Transverse colon (tissue), 4 donors: Measurements from ENCODE around the gene PLA2G4B. TPM values are rescaled to one million over a fixed set of nuclear protein-coding genes. Genes with fewer than 3 reads are reported as not detected.
A peak's percentile ranks its signal among the peaks of the same experiment; 100 is the strongest.

Source experiments
- DNase-seq: peaks from one replicate; pipeline ENCODE4 v3.0.0-alpha.2; 2019
- H3K27ac ChIP-seq, 4 donors: fragments of 200-600 bp; sonication (generic); 2 replicates each; pipeline ENCODE4 v1.5.1; 2016 to 2018; ENCODE audit warnings: inconsistent platforms in 4 of 4
- H3K27me3 ChIP-seq: fragments of 200-600 bp; sonication (generic); 2 replicates; pipeline ENCODE4 v1.5.1; 2017; ENCODE audit warnings: inconsistent platforms
- H3K36me3 ChIP-seq, 4 donors: fragments of 200-600 bp; sonication (generic); 2 replicates each; pipeline ENCODE4 v1.5.1; 2017 to 2019; ENCODE audit warnings: inconsistent platforms in 4 of 4
- H3K4me1 ChIP-seq, 4 donors: fragments of 200-600 bp; sonication (generic); 2 replicates each; pipeline ENCODE4 v1.5.1; 2017 to 2020; ENCODE audit warnings: inconsistent platforms in 4 of 4
- H3K4me3 ChIP-seq, 4 donors: fragments of 200-600 bp; sonication (generic); 1 replicate in 1 of 4; 2 replicates in 3 of 4; pipeline versions ENCODE4 v1.5.1 to v1.6.1; 2017 to 2019; ENCODE audit warnings: inconsistent platforms in 4 of 4
- H3K9me3 ChIP-seq, 2 donors: fragments of 200-600 bp; sonication (generic); 2 replicates each; pipeline ENCODE4 v1.5.1; 2017 to 2019; ENCODE audit warnings: inconsistent platforms in 2 of 2
- EP300 ChIP-seq: sonication (generic); formaldehyde crosslinking; IDR thresholded peaks from one replicate; pipeline ENCODE4 v1.6.1; 2017; ENCODE audit warnings: antibody characterized with exemption, low read depth
- POLR2A ChIP-seq: fragments of 450-650 bp; IDR thresholded peaks from one replicate; pipeline ENCODE4 v1.6.1; 2016; ENCODE audit warnings: antibody characterized with exemption, mild to moderate bottlenecking, moderate library complexity
- POLR2AphosphoS5 ChIP-seq, 3 donors: sonication (generic); formaldehyde crosslinking; IDR thresholded peaks; one replicate each; pipeline ENCODE4 v1.6.1; 2016; ENCODE audit warnings: antibody characterized with exemption in 3 of 3
- WGBS, 2 donors: methylation state at CpG; one replicate each; pipeline ENCODE4 v1.1.5; 2018; ENCODE audit warnings: low coverage in 1 of 2; 5-methylcytosine and 5-hydroxymethylcytosine counted together
- in situ Hi-C, 4 donors: fragments of 200-750 bp; cut with MboI; loops; one replicate each; pipeline versions ENCODE4 v1.15.0 to v1.15.1; 2017; ENCODE audit warnings: low sequenced_read_pairs in 3 of 4, low pct_ligation_motif_present in 1 of 4, low pct_unique_long_range_greater_than_20kb in 1 of 4
- intact Hi-C: fragments of 100-400 bp; cut with DNase I; formaldehyde crosslinking; loops from one replicate; pipeline ENCODE4 v1.15.1; 2023; ENCODE audit warnings: low total_unique reads
- total RNA-seq, 4 donors: library from RNA; depleted of rRNA; stranded (reverse); fragments of >200 nt; gene quantifications; one replicate each; pipeline ENCODE4 v1.1.0, GENCODE V29; 2016
- TF ChIP-seq, protein P1 (sequence below), 5 experiments: fragments of 200-600 bp in 3 of 5; fragments of 450-650 bp in 2 of 5; sonication (generic) in 3 of 5; IDR thresholded peaks; 1 replicate in 2 of 5; 2 replicates in 3 of 5; pipeline ENCODE4 v1.5.1; 2016 to 2017; ENCODE audit warnings: antibody characterized with exemption in 5 of 5, inconsistent platforms in 3 of 5, mild to moderate bottlenecking in 2 of 5, moderate library complexity in 1 of 5

The PLA2G4B gene
- total RNA-seq, 4 donors from 2014 or later: 1.6 to 5.2 (median 3.5) TPM; not detected in 1

DNA sequence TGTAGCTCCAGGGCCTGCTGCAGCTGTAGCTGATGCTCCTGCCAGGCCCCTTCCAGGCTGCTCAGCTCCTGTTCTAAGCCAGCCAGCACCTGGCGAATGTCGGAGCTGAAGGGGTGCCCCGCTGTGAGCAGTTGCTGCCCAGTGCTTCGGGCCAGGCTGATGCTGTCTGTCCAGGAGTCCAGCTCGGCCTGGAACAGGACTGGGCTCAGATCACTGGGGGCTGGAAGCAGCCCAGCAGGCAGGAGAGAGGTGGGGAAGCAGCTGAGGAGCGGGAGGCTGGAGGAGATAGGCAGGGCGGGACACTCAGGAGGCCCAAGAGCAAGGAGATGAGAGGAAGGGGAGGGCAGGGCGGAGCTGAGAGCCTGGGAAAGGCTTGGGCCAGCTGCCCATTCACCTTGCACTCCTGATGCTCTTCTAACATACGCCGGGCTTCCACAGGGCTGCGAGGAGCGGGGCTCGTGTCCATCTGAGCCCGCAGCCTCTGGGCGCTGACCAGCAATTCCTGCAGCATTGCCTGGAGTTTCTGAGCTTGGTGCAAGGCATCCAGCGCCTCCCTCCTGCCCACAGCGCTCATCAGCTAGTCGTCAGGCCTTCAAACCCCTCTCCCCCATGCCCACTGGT lies 23.2 kb downstream of the PLA2G4B start:
- 90% methylated on average over 15 of the region's 18 CpGs; no CpG with 5 or more reads in 1 of the 2 donors for WGBS, 2 donors
- TF ChIP-seq EP300: no peak
- TF ChIP-seq POLR2AphosphoS5 (IDR thresholded peaks at IDR 0.05): no peak
- TF ChIP-seq POLR2A: no peak
- TF ChIP-seq, protein P1, sequence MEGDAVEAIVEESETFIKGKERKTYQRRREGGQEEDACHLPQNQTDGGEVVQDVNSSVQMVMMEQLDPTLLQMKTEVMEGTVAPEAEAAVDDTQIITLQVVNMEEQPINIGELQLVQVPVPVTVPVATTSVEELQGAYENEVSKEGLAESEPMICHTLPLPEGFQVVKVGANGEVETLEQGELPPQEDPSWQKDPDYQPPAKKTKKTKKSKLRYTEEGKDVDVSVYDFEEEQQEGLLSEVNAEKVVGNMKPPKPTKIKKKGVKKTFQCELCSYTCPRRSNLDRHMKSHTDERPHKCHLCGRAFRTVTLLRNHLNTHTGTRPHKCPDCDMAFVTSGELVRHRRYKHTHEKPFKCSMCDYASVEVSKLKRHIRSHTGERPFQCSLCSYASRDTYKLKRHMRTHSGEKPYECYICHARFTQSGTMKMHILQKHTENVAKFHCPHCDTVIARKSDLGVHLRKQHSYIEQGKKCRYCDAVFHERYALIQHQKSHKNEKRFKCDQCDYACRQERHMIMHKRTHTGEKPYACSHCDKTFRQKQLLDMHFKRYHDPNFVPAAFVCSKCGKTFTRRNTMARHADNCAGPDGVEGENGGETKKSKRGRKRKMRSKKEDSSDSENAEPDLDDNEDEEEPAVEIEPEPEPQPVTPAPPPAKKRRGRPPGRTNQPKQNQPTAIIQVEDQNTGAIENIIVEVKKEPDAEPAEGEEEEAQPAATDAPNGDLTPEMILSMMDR (IDR thresholded peaks at IDR 0.05): no peak
- Histone ChIP-seq H3K27ac (no peak overlapping the region), H3K4me1 (peaks cover 0 to 4% (median 0%) of the 10 kb centered on the region in 4 donors), H3K9me3 (no peaks in the 10 kb centered on the region), H3K36me3 (no peaks in the 10 kb centered on the region), H3K27me3 (no peaks in the 10 kb centered on the region), H3K4me3 (no peak overlapping the region)
- intact Hi-C loops: no loop called here
- DNase-seq: no peak
- in situ Hi-C loops: no loop called here

DNA sequence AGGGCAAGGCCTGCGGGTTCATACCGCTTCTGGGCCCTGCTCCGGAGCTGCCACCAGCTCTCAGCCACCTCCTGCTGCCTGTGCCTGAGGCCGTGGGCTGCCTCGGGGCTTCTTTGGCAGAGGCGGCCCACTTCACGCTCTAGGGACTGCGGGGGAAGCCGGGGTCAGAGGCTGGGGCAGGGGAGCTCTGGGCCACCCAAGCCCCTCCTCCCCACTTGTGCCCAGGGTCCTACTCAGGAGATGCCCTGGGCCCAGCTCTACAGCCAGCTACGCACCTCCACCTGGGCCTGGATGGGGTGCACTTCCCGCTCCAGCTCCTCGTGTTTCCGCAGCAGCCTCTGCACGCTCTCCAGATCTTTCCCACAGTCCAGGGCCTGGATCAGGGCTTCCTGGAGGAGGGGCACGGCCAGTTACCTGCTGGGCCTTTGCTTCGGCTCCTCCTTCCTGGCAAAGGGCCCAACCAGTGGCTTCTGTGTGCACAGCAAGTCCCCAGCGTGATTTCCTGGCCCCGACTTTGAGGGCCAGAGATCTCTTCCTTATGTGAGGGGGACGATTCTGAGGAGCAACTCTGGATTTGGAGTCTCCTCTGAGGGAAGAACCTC lies 24.0 kb downstream of the PLA2G4B start:
- in situ Hi-C loops (no loop called here), intact Hi-C loops (no loop called here)
- Histone ChIP-seq H3K27ac (no peak overlapping the region), H3K27me3 (no peaks in the 10 kb centered on the region), H3K4me3 (no peak overlapping the region), H3K4me1 (peaks cover 0 to 4% (median 0%) of the 10 kb centered on the region in 4 donors), H3K36me3 (no peaks in the 10 kb centered on the region), H3K9me3 (no peaks in the 10 kb centered on the region)
- 68% methylated on average over 19 of the region's 19 CpGs; no CpG with 5 or more reads in 1 of the 2 donors for WGBS, 2 donors
- TF ChIP-seq, protein P1 (IDR thresholded peaks at IDR 0.05): no peak
- peak; percentile 73 for DNase-seq

DNA sequence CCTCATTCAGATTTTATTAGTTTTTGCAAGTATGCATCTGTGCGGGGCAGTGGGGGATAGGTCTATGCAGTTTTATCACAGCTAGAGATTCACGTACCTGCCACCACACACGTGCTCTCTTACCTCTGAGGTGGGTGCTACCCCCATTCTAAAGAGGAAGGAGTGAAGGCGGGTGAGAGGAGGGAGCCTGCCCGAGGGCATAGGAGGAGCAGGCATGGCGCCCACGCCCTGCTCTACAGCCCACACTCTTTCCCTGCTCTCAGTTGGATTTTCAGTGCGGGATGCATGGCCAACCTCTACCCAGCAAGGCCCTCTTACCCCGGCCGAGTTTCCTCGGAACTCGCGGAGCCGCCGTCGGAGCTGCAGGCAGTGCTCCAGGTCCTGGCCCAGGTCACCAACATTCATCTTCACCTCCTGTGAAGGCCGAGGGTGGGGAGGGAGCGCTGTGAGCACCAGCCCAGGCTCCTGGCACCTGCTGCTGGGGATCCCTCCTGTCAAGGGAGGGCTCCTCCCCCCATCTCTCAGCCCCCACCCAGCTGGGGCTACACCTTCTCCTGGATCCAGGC lies 26.9 kb downstream of the PLA2G4B start:
- 86% methylated on average over 18 of the region's 18 CpGs; no CpG with 5 or more reads in 1 of the 2 donors for WGBS, 2 donors
- Histone ChIP-seq H3K4me3 (no peak overlapping the region), H3K27ac (no peak overlapping the region), H3K27me3 (no peaks in the 10 kb centered on the region), H3K36me3 (no peaks in the 10 kb centered on the region), H3K4me1 (peaks cover 0 to 4% (median 0%) of the 10 kb centered on the region in 4 donors), H3K9me3 (no peaks in the 10 kb centered on the region)
- in situ Hi-C loops (no loop called here), intact Hi-C loops (no loop called here)
- TF ChIP-seq EP300 (no peak), POLR2A (no peak), POLR2AphosphoS5 (IDR thresholded peaks at IDR 0.05) (no peak)
- TF ChIP-seq, protein P1 (IDR thresholded peaks at IDR 0.05): no peak
- DNase-seq: no peak

DNA sequence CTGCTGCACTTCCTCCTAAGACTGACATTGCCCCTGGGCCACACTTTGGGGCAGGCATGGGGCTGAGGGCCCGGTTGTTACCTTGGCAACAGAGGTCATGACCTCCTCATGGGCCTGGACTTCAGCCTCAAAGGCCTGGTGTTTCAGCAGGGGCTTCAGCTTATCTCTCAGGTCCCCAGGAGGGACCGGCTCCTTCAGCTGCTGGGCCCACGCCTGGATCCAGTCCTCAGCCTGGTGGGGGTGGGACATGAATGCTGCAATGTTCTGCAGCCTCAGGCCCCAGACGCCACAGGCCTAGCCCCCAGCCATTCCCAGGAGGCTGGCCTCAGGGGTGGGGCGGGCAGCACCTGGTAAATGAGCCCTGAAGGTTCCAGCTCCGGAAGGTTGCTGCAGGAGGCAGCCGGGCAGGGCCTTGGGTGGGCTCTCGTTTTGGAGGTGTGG lies 27.6 kb downstream of the PLA2G4B start:
- H3K4me1 ChIP-seq: peaks cover 0 to 4% (median 0%) of the 10 kb centered on the region in 4 donors
- no peak overlapping the region for H3K4me3 ChIP-seq
- in situ Hi-C loops: no loop called here
- H3K27ac ChIP-seq: no peak overlapping the region
- no peaks in the 10 kb centered on the region for H3K9me3 ChIP-seq
- intact Hi-C loops: no loop called here
- no peak for DNase-seq
- TF ChIP-seq, protein P1 (IDR thresholded peaks at IDR 0.05): no peak
- no peak for TF ChIP-seq POLR2AphosphoS5 (IDR thresholded peaks at IDR 0.05)
- H3K36me3 ChIP-seq: no peaks in the 10 kb centered on the region
- WGBS, 2 donors: 77% methylated on average over 3 of the region's 8 CpGs; no CpG with 5 or more reads in 1 of the 2 donors
- no peaks in the 10 kb centered on the region for H3K27me3 ChIP-seq
